SK-N-MC (cell line): Measurements from ENCODE around the gene INHA.

Experiments
- DNase-seq: peaks from one replicate; pipeline ENCODE4 v3.0.0-alpha.2; 2011; ENCODE audit warnings: low read depth, low spot score
- H3K27ac ChIP-seq: fragments of 200-600 bp; sonication (generic); 2 replicates; pipeline ENCODE4 v1.5.1; 2016; ENCODE audit warnings: mixed run types
- H3K36me3 ChIP-seq: fragments of 200-600 bp; sonication (generic); 2 replicates; pipeline ENCODE4 v1.6.1; 2017; ENCODE audit warnings: antibody characterized with exemption, low read length, mixed read lengths; ENCODE audit not compliant: insufficient read depth
- H3K4me3 ChIP-seq: fragments of 200-600 bp; sonication (generic); 2 replicates; pipeline ENCODE4 v1.5.1; 2016
- H3K9ac ChIP-seq: fragments of 200-600 bp; sonication (generic); 2 replicates; pipeline ENCODE4 v1.8.0; 2017; ENCODE audit warnings: mixed run types, mixed read lengths; ENCODE audit not compliant: insufficient read length
- H3K9me3 ChIP-seq: fragments of 200-600 bp; sonication (generic); 2 replicates; pipeline ENCODE4 v1.6.1; 2017; ENCODE audit warnings: low read depth, mild to moderate bottlenecking, antibody characterized with exemption, low read length, moderate library complexity, mixed read lengths
- EZH2 ChIP-seq: fragments of 200-600 bp; sonication (generic); IDR thresholded peaks from one replicate; pipeline ENCODE4 v1.6.1; 2017; ENCODE audit warnings: antibody characterized with exemption
- FOXP2 ChIP-seq: optimal IDR thresholded peaks from 2 replicates; pipeline ENCODE3; 2011; ENCODE audit warnings: mild to moderate bottlenecking, moderate library complexity; ENCODE audit not compliant: insufficient read depth; ENCODE audit errors: extremely low read length, control extremely low read depth
- POLR2AphosphoS5 ChIP-seq: IDR thresholded peaks from 2 replicates; pipeline ENCODE4 v1.6.1; 2012; ENCODE audit warnings: mild to moderate bottlenecking, low read depth, low read length, borderline replicate concordance

The INHA gene

DNA sequence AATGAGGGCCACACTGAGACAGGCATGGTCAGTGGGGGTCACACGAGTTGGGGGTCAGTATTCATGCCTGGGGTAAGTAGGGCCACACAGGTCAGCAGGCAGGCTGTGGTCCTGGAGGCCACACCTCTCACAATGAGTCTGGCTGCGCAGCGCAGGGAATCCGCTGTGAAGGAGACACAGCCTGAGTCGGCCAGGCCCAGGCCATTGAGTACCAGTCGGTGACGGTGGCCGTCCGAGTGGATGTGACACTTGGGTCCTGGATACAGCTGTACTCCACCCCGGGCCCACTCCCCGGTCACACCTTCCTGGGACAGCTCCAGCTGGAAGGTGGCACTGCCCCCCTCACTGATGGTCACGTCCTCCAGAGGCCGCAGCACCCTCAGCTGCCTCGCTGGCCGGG lies 17.8 kb upstream of the INHA start:
- Histone ChIP-seq H3K9me3 (no peaks in the 10 kb centered on the region), H3K36me3 (no peaks in the 10 kb centered on the region), H3K9ac (no peak overlapping the region), H3K27ac (no peak overlapping the region), H3K4me3 (no peak overlapping the region)
- no peak for DNase-seq
- TF ChIP-seq POLR2AphosphoS5, result no peak
- no peak for TF ChIP-seq EZH2
- TF ChIP-seq FOXP2, result no peak

DNA sequence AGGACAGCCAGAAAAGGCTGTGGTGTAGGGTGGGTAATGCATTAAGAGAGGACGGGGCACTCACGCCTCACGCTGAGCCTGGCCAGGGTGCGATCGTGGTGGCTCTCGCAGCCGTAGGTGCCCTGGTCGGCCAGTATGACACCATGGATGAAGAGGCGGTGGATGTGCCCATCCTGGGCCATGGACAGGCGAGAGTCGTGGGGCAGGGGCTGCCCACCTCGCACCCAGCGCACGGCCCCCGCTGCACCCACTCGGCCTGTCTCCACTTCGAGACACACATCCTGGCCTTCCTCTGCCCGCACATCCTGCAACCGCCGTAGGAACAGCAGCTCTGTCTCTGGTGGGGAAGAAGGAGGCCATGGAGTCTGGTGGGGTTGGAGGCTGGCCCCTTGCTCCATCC lies 16.2 kb upstream of the INHA start:
- TF ChIP-seq POLR2AphosphoS5, result no peak
- TF ChIP-seq EZH2, result no peak
- no peak for TF ChIP-seq FOXP2
- H3K27ac ChIP-seq, result no peak overlapping the region
- H3K4me3 ChIP-seq, result no peak overlapping the region
- no peak for DNase-seq
- no peaks in the 10 kb centered on the region for H3K36me3 ChIP-seq
- H3K9ac ChIP-seq, result no peak overlapping the region
- H3K9me3 ChIP-seq, result no peaks in the 10 kb centered on the region

DNA sequence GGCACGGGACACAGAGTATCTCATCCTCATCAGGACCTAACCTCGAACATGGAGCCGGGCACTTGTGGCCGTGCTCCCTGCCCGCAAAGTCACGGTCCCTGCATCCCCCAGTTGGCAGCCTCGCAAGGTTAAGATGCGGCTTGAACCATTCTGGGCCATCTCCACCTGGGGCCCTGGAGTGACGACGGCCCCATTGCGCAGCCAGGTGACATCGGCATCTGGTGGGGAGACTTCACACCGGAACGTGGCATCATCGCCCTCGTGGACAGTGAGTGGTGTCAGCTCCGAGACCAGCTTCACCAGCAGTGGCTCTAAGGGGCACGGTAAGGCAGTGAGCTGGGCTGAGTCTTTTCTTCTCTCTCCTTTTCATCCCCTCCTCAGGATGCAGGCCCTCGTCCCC lies 15.7 kb upstream of the INHA start:
- Histone ChIP-seq H3K27ac (no peak overlapping the region), H3K9me3 (no peaks in the 10 kb centered on the region), H3K4me3 (no peak overlapping the region), H3K36me3 (no peaks in the 10 kb centered on the region), H3K9ac (no peak overlapping the region)
- DNase-seq, result no peak
- TF ChIP-seq FOXP2, result no peak

DNA sequence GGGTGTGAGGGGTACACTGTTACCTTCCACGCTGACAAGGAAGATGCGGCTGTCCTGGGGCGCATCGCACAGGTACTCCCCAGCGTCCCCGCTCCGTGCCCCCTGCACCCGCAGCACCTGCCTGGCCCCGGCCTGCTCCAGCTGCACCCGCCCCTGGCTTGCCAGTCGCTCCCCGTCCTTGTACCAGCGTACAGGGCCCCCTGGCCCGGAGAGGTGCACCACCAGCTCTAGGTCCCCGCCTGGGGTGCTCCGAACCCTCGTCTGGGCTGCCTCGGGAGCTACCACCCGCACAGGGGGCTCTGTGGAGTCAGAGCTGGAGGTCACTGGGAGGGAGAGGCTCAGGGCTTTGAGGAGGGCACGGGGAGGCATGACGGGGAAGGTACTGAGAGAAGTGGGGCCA lies 14.8 kb upstream of the INHA start:
- H3K36me3 ChIP-seq, result no peaks in the 10 kb centered on the region

DNA sequence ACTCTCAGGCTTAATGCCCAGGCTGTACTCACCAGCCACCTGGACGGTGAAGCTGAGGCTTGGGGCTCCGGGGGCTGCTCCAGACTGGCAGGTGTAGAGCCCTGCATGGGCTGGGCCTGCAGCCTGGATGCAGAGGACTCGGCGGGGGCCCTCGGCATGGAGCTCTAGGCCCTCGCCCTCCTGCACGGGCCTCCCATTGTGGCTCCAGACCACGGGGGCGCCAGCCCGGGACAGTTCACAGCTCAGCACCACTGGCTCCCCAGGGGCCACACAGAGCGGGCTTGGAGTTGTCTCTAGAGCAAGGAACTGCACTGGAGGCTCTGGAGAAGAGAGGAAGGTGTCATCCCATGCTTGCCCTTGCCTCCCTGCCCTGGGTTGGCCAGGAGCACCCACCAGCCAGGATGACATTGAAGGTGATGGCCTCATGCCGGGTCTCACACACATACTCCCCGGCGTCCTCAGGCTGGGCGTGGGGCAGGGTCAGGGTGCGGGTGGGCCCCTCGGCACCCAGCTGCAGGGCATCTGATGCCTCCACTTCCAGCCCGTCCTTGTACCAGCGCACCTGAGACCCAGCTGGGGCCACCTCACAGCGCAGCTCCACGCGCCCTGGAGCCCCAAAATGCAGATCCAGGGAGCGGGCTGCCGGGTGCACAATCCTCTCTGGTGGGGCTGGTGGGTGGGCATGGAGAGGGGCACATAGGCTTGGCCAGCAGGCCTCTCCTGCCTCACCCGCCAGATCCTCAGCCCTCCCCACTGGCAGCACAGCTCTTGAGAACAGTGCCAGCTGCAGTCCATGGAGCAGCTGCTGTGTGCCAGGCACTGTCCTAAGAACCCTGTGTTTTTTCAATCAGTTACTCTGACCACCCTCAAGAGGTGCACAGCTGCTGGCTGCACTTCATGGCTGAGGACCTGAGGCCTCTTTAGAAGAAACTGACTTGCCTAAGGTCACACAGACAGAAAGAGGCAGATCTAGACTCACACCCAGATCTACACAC lies 14.0 kb upstream of the INHA start:
- no peaks in the 10 kb centered on the region for H3K36me3 ChIP-seq
- no peak for DNase-seq
- no peak overlapping the region for H3K27ac ChIP-seq
- no peaks in the 10 kb centered on the region for H3K9me3 ChIP-seq
- no peak overlapping the region for H3K4me3 ChIP-seq
- no peak overlapping the region for H3K9ac ChIP-seq
- no peak for TF ChIP-seq FOXP2
- no peak for TF ChIP-seq EZH2
- TF ChIP-seq POLR2AphosphoS5, result no peak

More for the DNA sequence above, 14.8 kb upstream of the INHA start:
- Histone ChIP-seq H3K27ac (no peak overlapping the region), H3K9me3 (no peaks in the 10 kb centered on the region), H3K9ac (no peak overlapping the region), H3K4me3 (no peak overlapping the region)
- no peak for TF ChIP-seq POLR2AphosphoS5
- no peak for TF ChIP-seq FOXP2
- no peak for TF ChIP-seq EZH2
- no peak for DNase-seq

DNA sequence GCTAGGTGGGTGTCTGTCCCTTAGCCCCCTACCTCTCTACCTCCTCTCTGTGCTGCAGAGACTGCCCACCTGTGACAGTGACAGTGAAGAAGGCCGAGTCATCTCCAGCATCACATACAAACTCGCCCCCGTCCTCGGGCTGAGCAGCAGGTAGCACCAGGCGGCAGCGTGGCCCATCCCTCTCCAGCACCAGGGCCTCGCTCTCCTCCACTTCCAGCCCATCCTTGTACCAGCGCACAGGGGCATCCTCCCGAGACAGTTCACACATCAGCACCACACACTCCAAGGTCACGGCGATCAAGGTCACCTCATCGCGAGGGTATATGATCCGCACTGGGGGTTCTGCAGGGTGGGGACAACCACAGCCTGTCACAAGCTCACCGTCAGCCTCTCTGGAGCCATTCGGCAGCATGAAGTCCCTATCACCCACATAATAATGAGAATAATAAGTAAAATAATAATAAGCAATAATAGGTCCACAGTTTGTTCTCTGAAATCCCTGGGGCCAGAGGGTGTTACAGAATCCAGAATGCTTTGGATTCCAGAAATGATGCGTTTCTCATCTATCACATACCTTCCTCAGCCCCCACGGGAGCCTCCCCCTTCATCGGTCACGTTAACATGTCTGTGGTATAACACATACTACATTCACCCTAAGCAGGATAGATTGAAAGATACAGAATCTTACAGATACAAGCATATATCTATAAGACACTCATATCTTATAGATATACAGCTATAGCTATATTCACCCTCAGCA lies 12.8 kb upstream of the INHA start:
- no peaks in the 10 kb centered on the region for H3K36me3 ChIP-seq
- H3K4me3 ChIP-seq, result no peak overlapping the region
- H3K27ac ChIP-seq, result no peak overlapping the region
- no peaks in the 10 kb centered on the region for H3K9me3 ChIP-seq
- TF ChIP-seq FOXP2 (no peak), EZH2 (no peak), POLR2AphosphoS5 (no peak)
- no peak overlapping the region for H3K9ac ChIP-seq
- DNase-seq, result no peak

DNA sequence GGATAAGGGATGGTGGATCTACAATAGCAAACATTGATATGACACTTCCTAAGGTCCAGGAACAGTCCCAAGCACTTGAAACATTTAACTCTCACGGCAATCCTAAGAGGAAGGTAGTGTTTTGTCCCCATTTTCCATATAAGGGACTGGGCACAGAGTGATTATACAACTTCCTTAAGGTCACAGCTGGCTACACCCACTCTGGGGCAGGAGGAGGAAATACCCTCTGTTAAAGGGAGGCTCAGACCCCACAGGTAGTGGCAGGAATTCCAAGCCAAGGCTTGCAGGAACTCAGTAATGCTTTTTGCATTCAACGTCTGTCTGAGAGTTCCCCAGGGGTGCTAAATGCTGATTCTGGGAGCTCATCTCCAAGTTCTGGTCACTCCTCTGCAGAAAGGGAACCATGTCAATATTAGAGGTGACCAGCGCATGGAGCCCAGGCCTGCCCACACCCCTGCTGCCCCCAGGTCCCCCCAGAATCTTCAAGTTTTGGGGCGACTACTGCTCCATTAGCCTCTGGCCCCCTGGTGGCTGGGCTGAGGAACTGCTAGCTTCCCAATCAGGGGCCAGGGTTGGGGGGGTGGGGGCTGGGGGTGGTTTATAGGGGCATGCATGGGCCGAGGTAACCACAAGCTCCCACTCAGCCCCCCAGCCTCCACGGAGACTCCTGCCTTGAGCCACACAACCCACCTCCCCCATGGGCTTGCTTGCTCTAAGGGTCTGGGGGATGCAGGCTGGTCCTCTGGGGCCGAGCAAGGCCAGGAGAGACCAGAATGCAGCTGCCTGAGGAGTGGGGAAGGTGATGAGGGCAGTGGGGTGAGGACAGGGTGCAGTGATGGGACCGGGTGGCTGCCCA lies 11.8 kb upstream of the INHA start:
- no peak overlapping the region for H3K4me3 ChIP-seq
- H3K27ac ChIP-seq, result no peak overlapping the region
- H3K36me3 ChIP-seq, result no peaks in the 10 kb centered on the region
- no peak overlapping the region for H3K9ac ChIP-seq
- no peak for TF ChIP-seq FOXP2
- no peak for TF ChIP-seq EZH2
- no peak for TF ChIP-seq POLR2AphosphoS5
- H3K9me3 ChIP-seq, result no peaks in the 10 kb centered on the region
- DNase-seq, result no peak

DNA sequence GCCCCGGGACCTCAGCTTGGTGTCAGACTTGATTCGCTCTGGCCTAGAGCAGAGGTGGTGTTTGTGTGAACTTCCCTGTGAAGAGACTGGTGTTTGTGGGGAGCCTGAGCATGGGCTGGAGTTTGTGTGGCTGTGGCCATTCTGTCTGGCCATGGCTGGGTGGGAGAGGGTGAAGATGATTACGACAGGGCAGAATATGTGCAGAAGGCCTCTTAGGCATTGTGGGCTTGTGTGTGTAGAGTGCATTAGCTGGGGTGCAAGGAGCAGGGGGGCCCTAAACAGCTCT lies 11.3 kb upstream of the INHA start:
- no peak for TF ChIP-seq EZH2
- no peak for TF ChIP-seq POLR2AphosphoS5
- no peak for TF ChIP-seq FOXP2
- H3K4me3 ChIP-seq, result no peak overlapping the region
- H3K9me3 ChIP-seq, result no peaks in the 10 kb centered on the region
- no peak overlapping the region for H3K9ac ChIP-seq
- H3K36me3 ChIP-seq, result no peaks in the 10 kb centered on the region
- no peak for DNase-seq
- H3K27ac ChIP-seq, result no peak overlapping the region
